ENCODE data around the gene DNM2.
"Not testable (repeated sequence)": the region's sequence is repeated elsewhere in the genome, so short reads cannot be mapped to it uniquely, and the experiment has no call there.

DNM2 gene

DNA sequence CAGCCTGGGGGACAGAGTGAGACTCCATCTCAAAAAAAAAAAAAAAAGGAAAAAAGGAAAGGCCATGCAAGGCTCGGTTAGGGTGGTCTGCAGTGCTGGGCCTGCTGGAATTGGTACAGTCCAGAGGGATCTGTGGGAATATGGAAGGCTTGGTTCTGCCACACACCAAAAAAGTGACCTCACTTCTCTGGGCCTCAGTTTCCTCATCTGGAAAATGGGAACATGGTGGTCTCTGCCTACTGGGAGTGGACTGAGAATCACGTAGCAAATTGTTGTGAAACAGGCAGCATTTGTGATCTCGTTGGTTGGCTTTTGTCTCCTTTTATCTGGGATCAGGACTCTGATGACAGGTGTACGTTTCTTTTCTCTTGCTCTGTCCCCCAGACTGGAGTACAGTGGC lies 7.5 kb downstream of the DNM2 start:
- DNase-seq (ENCODE audit: low read depth, low spot score) = no peak

DNA sequence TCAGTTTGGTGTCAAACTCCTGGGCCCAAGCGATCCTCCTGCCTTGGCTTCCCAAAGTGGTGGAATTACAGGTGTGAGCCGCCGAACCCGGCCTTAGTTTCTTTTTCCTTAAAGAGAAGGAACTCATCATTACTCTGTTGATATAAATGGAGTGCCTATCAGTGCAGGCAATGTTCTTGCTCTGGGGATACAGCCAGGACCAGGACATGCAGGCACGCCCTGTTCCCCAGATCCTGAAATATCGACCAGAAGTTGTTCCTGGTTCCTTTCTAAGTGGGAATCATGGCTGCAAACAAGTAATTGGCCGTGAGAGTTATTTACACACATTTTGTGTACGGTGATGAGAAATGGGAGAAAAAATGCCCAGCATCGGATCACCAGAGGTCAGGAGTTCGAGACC lies 8.4 kb downstream of the DNM2 start:
- DNase-seq (ENCODE audit: low read depth, low spot score) = no peak

DNA sequence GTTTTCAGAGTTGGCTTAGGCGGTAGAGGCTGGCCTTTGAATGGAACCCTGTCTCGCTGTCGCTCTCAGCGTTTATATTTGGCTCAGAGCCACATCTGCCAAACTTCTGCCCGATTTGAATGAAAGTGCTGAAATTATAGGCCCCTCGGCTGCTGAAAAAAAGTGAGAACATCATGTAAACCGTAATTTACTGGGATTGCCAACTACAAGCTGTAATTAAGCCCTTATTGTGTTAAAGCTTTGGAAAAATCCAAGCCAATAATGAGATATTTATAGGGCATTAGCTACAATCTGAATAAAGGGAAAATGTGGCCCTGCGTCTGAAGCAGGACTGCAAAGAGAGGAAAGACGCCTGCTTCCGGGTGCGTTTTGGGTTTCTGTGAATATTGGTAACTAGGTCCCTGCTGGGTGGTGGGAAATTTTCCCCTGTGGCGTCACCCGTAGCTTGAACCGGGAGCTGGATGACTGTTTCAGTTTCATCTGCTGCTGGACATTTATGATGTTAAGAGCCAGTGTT lies 9.9 kb downstream of the DNM2 start:
- no peak for DNase-seq (ENCODE audit: low read depth, low spot score)

GRCh38 chr19:10729411-10729810 lies 11.5 kb downstream of the DNM2 start:
- DNase-seq (ENCODE audit: low read depth, low spot score) = no peak

GRCh38 chr19:10730932-10731331 lies 13.1 kb downstream of the DNM2 start:
- no peak for DNase-seq (ENCODE audit: low read depth, low spot score)

GRCh38 chr19:10735741-10736140 lies 17.9 kb downstream of the DNM2 start:
- DNase-seq (ENCODE audit: low read depth, low spot score) = no peak

DNA sequence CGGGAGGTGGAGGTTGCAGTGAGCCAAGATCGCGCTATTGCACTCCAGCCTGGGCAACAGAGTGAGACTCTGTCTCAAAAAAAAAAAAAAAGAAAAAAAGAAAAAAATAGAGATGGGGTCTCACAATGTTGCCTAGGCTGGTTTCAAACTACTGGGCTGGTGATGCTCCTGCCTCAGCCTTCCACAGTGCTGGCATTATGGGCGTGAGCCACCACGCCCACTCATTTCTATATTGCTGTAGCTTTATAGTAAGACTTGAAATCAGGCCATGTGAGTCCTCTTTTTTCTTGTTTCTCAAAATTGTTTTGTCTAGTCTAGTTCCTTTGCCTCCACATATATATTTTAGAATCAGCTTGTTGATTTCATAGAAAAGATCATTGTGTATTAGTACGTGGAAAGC lies 18.3 kb downstream of the DNM2 start:
- no peak for DNase-seq (ENCODE audit: low read depth, low spot score)

GRCh38 chr19:10736916-10737551 lies 19.2 kb downstream of the DNM2 start:
- DNase-seq (ENCODE audit: low read depth, low spot score) = no peak

- no peak for DNase-seq (ENCODE audit: low read depth, low spot score)
Measured at GRCh38 chr19:10737722-10738121, 19.8 kb downstream of the DNM2 start.

DNA sequence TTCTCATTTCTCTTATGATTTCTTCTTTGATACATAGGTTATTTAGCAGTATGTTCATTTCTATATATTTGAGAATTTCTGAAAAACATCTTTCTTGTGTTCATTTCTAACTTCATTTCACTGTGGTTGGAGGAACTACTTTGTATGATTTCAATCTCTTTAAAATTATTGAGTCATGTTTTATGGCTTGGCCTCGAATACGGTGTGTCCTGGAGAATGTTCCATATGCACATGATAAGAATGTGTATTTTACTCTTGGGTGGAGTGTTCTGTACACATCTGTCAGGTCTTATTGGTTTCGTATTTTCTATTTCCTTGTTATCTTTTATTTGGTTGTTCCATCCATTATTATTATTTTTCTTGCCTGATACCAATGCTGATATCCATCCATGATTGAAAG lies 22.9 kb downstream of the DNM2 start:
- DNase-seq (ENCODE audit: low read depth, low spot score) = no peak

GRCh38 chr19:10742476-10742875 lies 24.6 kb downstream of the DNM2 start:
- no peak for DNase-seq (ENCODE audit: low read depth, low spot score)

- DNase-seq (ENCODE audit: low read depth, low spot score) = no peak
Measured at GRCh38 chr19:10744253-10744798, 26.4 kb downstream of the DNM2 start.

- no peak for DNase-seq (ENCODE audit: low read depth, low spot score)
Measured at GRCh38 chr19:10744801-10745293, 27.0 kb downstream of the DNM2 start.

GRCh38 chr19:10746437-10746836 lies 28.6 kb downstream of the DNM2 start:
- not testable (repeated sequence) for DNase-seq (ENCODE audit: low read depth, low spot score)

GRCh38 chr19:10747271-10747670 lies 29.4 kb downstream of the DNM2 start:
- DNase-seq (ENCODE audit: low read depth, low spot score) = no peak

GRCh38 chr19:10747674-10748073 lies 29.8 kb downstream of the DNM2 start:
- no peak for DNase-seq (ENCODE audit: low read depth, low spot score)

DNA sequence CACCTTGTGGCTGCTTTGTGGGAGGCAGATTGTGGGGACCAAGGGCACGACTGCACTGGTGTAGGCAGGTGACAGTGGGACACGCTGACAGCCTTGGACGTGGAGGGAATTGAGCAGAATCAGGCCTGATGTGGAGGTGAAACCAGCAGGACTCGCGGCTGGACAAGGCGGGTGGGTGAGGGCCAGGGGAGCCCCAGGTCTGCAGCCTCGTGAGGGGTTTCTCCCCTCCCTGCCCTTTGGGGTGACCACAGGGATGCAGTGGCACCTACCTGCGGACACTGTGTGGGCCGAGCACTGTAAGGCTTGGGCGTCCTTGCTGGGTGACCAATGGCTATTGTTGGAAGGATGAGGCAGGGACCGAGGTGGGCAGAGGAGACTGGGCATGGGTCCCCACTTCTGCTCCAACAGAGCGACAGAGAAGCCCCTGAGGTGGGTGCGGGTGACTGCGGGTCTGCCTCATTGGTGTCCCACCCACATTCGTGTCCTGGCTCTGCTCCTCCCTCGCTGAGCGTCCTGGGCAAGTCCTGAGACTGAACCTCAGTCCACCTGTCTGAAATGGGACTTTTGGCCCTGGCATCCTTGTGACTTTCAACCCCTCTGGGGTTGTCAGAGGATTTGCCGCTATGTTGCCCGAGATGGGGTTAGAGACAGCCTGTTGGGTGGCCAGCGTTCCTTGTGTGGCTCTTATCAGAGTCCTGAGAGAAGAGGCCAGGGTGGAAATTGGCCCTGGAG lies 30.5 kb downstream of the DNM2 start:
- DNase-seq (ENCODE audit: low read depth, low spot score) = no peak

- no peak for DNase-seq (ENCODE audit: low read depth, low spot score)
Measured at GRCh38 chr19:10748927-10749434, 31.1 kb downstream of the DNM2 start.

GRCh38 chr19:10749435-10750384 lies 31.8 kb downstream of the DNM2 start:
- no peak for DNase-seq (ENCODE audit: low read depth, low spot score)

DNA sequence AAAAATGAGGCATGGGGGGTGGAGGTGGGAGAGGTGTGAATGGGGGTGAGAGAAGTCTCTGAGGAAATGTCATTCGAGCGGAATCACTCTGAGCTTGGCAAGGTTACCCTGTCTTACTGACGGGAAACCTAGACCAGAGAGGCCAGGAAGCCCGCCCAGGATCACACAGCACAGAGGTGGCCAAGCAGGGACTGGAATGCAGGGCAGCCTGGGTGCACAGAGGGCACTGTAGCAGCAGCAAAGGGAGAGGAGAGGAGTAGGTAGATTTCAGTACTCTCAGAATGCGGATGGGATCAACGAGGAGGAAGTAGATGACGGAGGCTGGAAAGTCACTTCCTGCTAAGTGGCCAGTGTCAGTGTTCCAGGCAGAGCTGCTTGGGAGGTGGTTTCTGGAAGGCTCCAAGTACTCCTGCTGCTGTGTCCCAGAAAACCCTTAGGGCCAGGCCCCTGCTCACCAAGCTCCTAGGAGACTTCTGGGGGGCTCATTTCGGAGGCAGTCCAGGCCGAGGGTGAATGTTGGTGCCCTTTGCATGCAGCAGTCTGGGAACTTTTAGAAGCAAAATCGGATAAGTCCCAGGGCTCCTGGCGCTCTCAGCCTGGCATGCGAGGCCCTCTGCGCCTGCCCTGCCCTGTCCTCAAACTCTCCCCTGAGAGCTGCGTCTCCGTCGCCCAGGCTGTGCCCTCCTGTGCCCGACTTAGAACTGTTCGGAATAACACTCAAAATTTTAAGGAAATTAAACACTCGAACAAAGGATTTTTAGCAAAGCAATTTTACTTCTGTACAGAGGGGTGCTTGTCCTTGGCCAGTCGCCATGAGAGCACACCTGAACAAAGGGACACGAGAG lies 33.5 kb downstream of the DNM2 start:
- DNase-seq (ENCODE audit: low read depth, low spot score) = no peak
